K562 (cell line): ENCODE data around the gene GDAP2. TPM values are rescaled to one million over a fixed set of nuclear protein-coding genes. Genes with fewer than 3 reads are reported as not detected.

Experiments used
- CBFA2T3 ChIP-seq: fragments of 450-650 bp; IDR thresholded peaks from 2 replicates; pipeline ENCODE4 v1.6.1; 2017
- CEBPB ChIP-seq: fragments of 450-650 bp; IDR thresholded peaks from 2 replicates; pipeline ENCODE4 v1.6.1; 2016; ENCODE audit warnings: missing genetic modification characterization, missing compliant biosample characterization
- RHOXF2B ChIP-seq: fragments of 250-450 bp; sonication (Bioruptor Pico); conservative IDR thresholded peaks from 2 replicates; pipeline ENCODE4 v1.5.1; 2021
- SOX6 ChIP-seq: fragments of 450-650 bp; IDR thresholded peaks from 2 replicates; pipeline ENCODE4 v1.6.1; 2014; ENCODE audit warnings: mild to moderate bottlenecking
- TEAD4 ChIP-seq, 2 experiments: sonication (generic) in 1 of 2; formaldehyde crosslinking in 1 of 2; IDR thresholded peaks; 2 replicates each; pipeline versions ENCODE4 v1.6.1 to v1.8.0; 2012 to 2022; ENCODE audit warnings: borderline replicate concordance in 1 of 2, inconsistent platforms in 1 of 2, low read length in 1 of 2, mild to moderate bottlenecking in 1 of 2, missing genetic modification reagents in 1 of 2
- TRIM24 ChIP-seq, 2 experiments: fragments of 450-650 bp; IDR thresholded peaks; 2 replicates each; pipeline ENCODE4 v1.6.1; 2016
- polyA plus RNA-seq, 8 experiments: library from polyadenylated mRNA; depleted of rRNA in 4 of 8; stranded (reverse) in 5 of 8; unstranded in 3 of 8; fragments of >200 nt; fragmentation: Nextera tagmentation in 2 of 8; fragmentation: Illumina TruSeq in 1 of 8; extraction: Ambion mirVana in 2 of 8; extraction: Trizol in 1 of 8; gene quantifications; 2 replicates each; pipeline versions ENCODE4 v1.2.1 to v1.2.3, GENCODE V29; 2011 to 2014; ENCODE audit warnings: inconsistent platforms in 1 of 8, missing spikeins in 1 of 8
- total RNA-seq, 7 experiments: library from RNA; depleted of rRNA in 6 of 7; stranded (reverse); fragments of >200 nt in 6 of 7; fragmentation: Illumina TruSeq in 2 of 7; extraction: Trizol in 2 of 7; gene quantifications; 2 replicates each; pipeline versions ENCODE4 v1.2.1 to v1.2.3, GENCODE V29; 2011 to 2021; ENCODE audit warnings: low replicate concordance in 1 of 7
- TF ChIP-seq, protein P1 (sequence below), 2 experiments: fragments of 450-650 bp in 1 of 2; sonication (generic) in 1 of 2; formaldehyde crosslinking in 1 of 2; IDR thresholded peaks in 1 of 2; conservative IDR thresholded peaks in 1 of 2; 2 replicates each; pipeline versions ENCODE4 v1.6.1 to v1.8.1; 2016 to 2023; ENCODE audit warnings: mild to moderate bottlenecking in 2 of 2, moderate library complexity in 2 of 2, inconsistent platforms in 1 of 2, missing genetic modification reagents in 1 of 2
- TF ChIP-seq, protein P2 (sequence below): fragments of 450-650 bp; IDR thresholded peaks from 2 replicates; pipeline ENCODE4 v1.6.1; 2016; ENCODE audit warnings: missing biosample characterization, missing genetic modification characterization
- TF ChIP-seq, protein P3 (sequence below): sonication (generic); IDR thresholded peaks from 2 replicates; pipeline ENCODE4 v1.6.1; 2016

The GDAP2 gene
- total and polyA plus RNA-seq, 9 of the 15 experiments (the other 6 are each of a cell fraction or from before 2014, with no cell fraction given) = 4.1 to 23.1 (median 13.2) TPM

DNA sequence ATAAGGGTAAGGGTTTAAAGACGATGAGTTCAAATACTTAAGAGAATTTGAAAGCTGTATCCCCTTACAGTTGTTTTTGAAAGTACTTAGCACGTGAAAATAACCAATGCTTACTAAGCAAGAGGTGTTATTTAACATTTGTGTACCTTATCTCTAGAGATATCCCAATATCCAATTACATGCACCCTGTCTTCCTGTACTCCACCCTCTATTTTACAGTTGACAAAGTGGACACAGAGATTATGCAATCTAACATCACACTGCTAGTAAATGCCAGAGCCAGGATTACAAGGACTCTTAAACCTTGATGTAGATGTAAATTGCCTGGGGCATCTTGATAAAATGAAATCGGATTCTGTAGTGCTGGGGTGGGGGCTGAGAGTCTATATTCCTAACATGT, 72.0 kb downstream of the GDAP2 start (continued):
- TF ChIP-seq, protein P1, sequence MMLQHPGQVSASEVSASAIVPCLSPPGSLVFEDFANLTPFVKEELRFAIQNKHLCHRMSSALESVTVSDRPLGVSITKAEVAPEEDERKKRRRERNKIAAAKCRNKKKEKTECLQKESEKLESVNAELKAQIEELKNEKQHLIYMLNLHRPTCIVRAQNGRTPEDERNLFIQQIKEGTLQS (IDR thresholded peaks at IDR 0.05) = peak; percentile 64
- TF ChIP-seq, protein P1 (CRISPR knock-in tag; conservative IDR thresholded peaks at IDR 0.05) = no peak
- peak; percentile 37; the same call in 1 of the 2 replicates for TF ChIP-seq SOX6
- peak in 1 of 2 experiments; percentile 32; a peak in 1 of 4 replicates for TF ChIP-seq TRIM24 (IDR thresholded peaks at IDR 0.05)
- TF ChIP-seq, protein P2, sequence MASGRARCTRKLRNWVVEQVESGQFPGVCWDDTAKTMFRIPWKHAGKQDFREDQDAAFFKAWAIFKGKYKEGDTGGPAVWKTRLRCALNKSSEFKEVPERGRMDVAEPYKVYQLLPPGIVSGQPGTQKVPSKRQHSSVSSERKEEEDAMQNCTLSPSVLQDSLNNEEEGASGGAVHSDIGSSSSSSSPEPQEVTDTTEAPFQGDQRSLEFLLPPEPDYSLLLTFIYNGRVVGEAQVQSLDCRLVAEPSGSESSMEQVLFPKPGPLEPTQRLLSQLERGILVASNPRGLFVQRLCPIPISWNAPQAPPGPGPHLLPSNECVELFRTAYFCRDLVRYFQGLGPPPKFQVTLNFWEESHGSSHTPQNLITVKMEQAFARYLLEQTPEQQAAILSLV (tag) = peak; percentile 64
- TF ChIP-seq, protein P3, sequence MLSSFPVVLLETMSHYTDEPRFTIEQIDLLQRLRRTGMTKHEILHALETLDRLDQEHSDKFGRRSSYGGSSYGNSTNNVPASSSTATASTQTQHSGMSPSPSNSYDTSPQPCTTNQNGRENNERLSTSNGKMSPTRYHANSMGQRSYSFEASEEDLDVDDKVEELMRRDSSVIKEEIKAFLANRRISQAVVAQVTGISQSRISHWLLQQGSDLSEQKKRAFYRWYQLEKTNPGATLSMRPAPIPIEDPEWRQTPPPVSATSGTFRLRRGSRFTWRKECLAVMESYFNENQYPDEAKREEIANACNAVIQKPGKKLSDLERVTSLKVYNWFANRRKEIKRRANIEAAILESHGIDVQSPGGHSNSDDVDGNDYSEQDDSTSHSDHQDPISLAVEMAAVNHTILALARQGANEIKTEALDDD = 0 out of 2 replicates have a peak, but pooled peaks have one; percentile 53
- peak; percentile 34; the same call in 1 of the 2 replicates for TF ChIP-seq TEAD4 (IDR thresholded peaks at IDR 0.05; ENCODE audit: low read length)
- TF ChIP-seq TEAD4 (CRISPR knock-in tag; IDR thresholded peaks at IDR 0.05; ENCODE audit: borderline replicate concordance) = no peak
- TF ChIP-seq CEBPB = peak; percentile 92
- peak; percentile 43 for TF ChIP-seq CBFA2T3
- TF ChIP-seq RHOXF2B (CRISPR knock-in tag) = no peak
